NCI-H510A treated with DMSO at 0.1 percent for 48 hours (cell line): Measurements from ENCODE around the gene EHD4.

ENCODE experiments used
- DNase-seq: peaks from one replicate; lab custom pipeline; 2025; lab: John Stamatoyannopoulos, UW

The EHD4 gene

GRCh38 chr15:41957021-41957897, 15.1 kb downstream of the EHD4 start:
- DNase-seq = no peak

- DNase-seq = no peak
Measured at GRCh38 chr15:41955807-41956525, 16.4 kb downstream of the EHD4 start.

GRCh38 chr15:41955100-41955499, 17.3 kb downstream of the EHD4 start:
- no peak for DNase-seq

GRCh38 chr15:41954036-41954435, 18.3 kb downstream of the EHD4 start:
- no peak for DNase-seq

GRCh38 chr15:41952013-41952563, 20.3 kb downstream of the EHD4 start:
- no peak for DNase-seq

- no peak for DNase-seq
Measured at GRCh38 chr15:41951571-41951970, 20.8 kb downstream of the EHD4 start.

- DNase-seq = no peak
Measured at GRCh38 chr15:41950489-41950888, 21.9 kb downstream of the EHD4 start.

- DNase-seq = no peak
Measured at GRCh38 chr15:41950127-41950483, 22.3 kb downstream of the EHD4 start.

GRCh38 chr15:41949401-41950126, 22.8 kb downstream of the EHD4 start:
- DNase-seq = no peak

GRCh38 chr15:41948490-41948889, 23.9 kb downstream of the EHD4 start:
- no peak for DNase-seq

GRCh38 chr15:41946970-41947369, 25.4 kb downstream of the EHD4 start:
- DNase-seq = no peak

GRCh38 chr15:41945731-41946130, 26.6 kb downstream of the EHD4 start:
- no peak for DNase-seq

- DNase-seq = no peak
Measured at GRCh38 chr15:41945221-41945620, 27.1 kb downstream of the EHD4 start.

GRCh38 chr15:41944313-41944940, 27.9 kb downstream of the EHD4 start:
- DNase-seq = no peak

- DNase-seq = no peak
Measured at GRCh38 chr15:41943543-41944312, 28.6 kb downstream of the EHD4 start.

GRCh38 chr15:41942886-41943285, 29.5 kb downstream of the EHD4 start:
- no peak for DNase-seq

- DNase-seq = no peak
Measured at GRCh38 chr15:41941644-41942415, 30.5 kb downstream of the EHD4 start.

- no peak for DNase-seq
Measured at GRCh38 chr15:41940441-41940857, 31.9 kb downstream of the EHD4 start.

- DNase-seq = no peak
Measured at GRCh38 chr15:41939986-41940385, 32.4 kb downstream of the EHD4 start.

- DNase-seq = no peak
Measured at GRCh38 chr15:41937568-41937923, 34.8 kb downstream of the EHD4 start.
